GM23338 (cell line): Measurements from ENCODE around the gene SSTR3. TPM values are rescaled to one million over a fixed set of nuclear protein-coding genes. Genes with fewer than 3 reads are reported as not detected.

Experiments
- ATAC-seq: fragments of 200-7000 bp; cut with Tn5 transposase; 3 replicates; pipeline ENCODE4 v1.9.1; 2020
- DNase-seq: peaks from one replicate; pipeline ENCODE4 v3.0.0-alpha.2; 2015; ENCODE audit warnings: low spot score
- H2AFZ ChIP-seq: fragments of 200-600 bp; sonication (generic); 2 replicates; pipeline ENCODE4 v1.8.0; 2016; ENCODE audit warnings: antibody characterized with exemption, mild to moderate bottlenecking, moderate library complexity
- H3F3A ChIP-seq: fragments of 200-600 bp; sonication (generic); replicated peaks from 2 replicates; pipeline ENCODE4 v1.8.0; 2017; ENCODE audit warnings: antibody characterized with exemption, mixed run types, low read depth
- H3K27ac ChIP-seq: fragments of 200-600 bp; sonication (generic); 2 replicates; pipeline ENCODE4 v1.6.1; 2016; ENCODE audit warnings: low read depth
- H3K27me3 ChIP-seq: fragments of 200-600 bp; sonication (generic); 2 replicates; pipeline ENCODE4 v1.8.0; 2016; ENCODE audit warnings: mild to moderate bottlenecking, mixed run types, moderate library complexity; ENCODE audit not compliant: insufficient read depth
- H3K36me3 ChIP-seq: fragments of 200-600 bp; sonication (generic); 2 replicates; pipeline ENCODE4 v1.8.0; 2016; ENCODE audit warnings: mild to moderate bottlenecking; ENCODE audit not compliant: insufficient read depth
- H3K4me1 ChIP-seq: fragments of 200-600 bp; sonication (generic); 2 replicates; pipeline ENCODE4 v1.8.0; 2016; ENCODE audit warnings: mild to moderate bottlenecking, moderate library complexity; ENCODE audit not compliant: insufficient read depth
- H3K4me2 ChIP-seq: fragments of 200-600 bp; sonication (generic); 2 replicates; pipeline ENCODE4 v1.7.1; 2017; ENCODE audit warnings: mixed run types
- H3K4me3 ChIP-seq: fragments of 200-600 bp; sonication (generic); 2 replicates; pipeline ENCODE4 v1.6.1; 2016; ENCODE audit warnings: mixed run types
- H3K79me2 ChIP-seq: fragments of 200-600 bp; sonication (generic); replicated peaks from 2 replicates; pipeline ENCODE4 v1.8.0; 2017; ENCODE audit warnings: mild to moderate bottlenecking; ENCODE audit not compliant: insufficient read depth
- H3K9me2 ChIP-seq: fragments of 200-600 bp; sonication (generic); 2 replicates; pipeline ENCODE4 v1.8.0; 2017; ENCODE audit not compliant: insufficient read depth
- H4K20me1 ChIP-seq: fragments of 200-600 bp; sonication (generic); replicated peaks from 2 replicates; pipeline ENCODE4 v1.8.0; 2017; ENCODE audit warnings: mild to moderate bottlenecking; ENCODE audit not compliant: insufficient read depth
- H3K27ac Mint-ChIP-seq: 2 replicates; pipeline ENCODE4 v1.8.0; 2020; ENCODE audit warnings: inconsistent platforms, mild to moderate bottlenecking, moderate library complexity, mixed read lengths
- H3K27me3 Mint-ChIP-seq: 3 replicates; pipeline ENCODE4 v1.8.0; 2022; ENCODE audit warnings: low read depth, mild to moderate bottlenecking, moderate library complexity, mixed read lengths, inconsistent platforms; ENCODE audit not compliant: insufficient read depth, poor library complexity
- H3K36me3 Mint-ChIP-seq: 3 replicates; pipeline ENCODE4 v1.8.0; 2021; ENCODE audit warnings: low read depth, mild to moderate bottlenecking, inconsistent platforms, moderate library complexity, mixed read lengths
- H3K4me1 Mint-ChIP-seq: 3 replicates; pipeline ENCODE4 v1.8.0; 2020; ENCODE audit warnings: mild to moderate bottlenecking, inconsistent platforms, mixed read lengths
- H3K4me3 Mint-ChIP-seq: 3 replicates; pipeline ENCODE4 v1.8.0; 2021; ENCODE audit warnings: moderate library complexity, mild to moderate bottlenecking, inconsistent platforms, mixed read lengths
- H3K9me3 Mint-ChIP-seq: 3 replicates; pipeline ENCODE4 v1.8.0; 2020; ENCODE audit warnings: moderate library complexity, mild to moderate bottlenecking, inconsistent platforms, mixed read lengths
- ETS1 ChIP-seq: IDR thresholded peaks from 2 replicates; pipeline ENCODE4 v1.6.1; 2016; ENCODE audit warnings: antibody characterized with exemption
- EZH2phosphoT487 ChIP-seq: fragments of 200-600 bp; sonication (generic); IDR thresholded peaks from one replicate; pipeline ENCODE4 v1.8.1; 2018; ENCODE audit warnings: antibody characterized with exemption; ENCODE audit not compliant: unreplicated experiment
- NANOG ChIP-seq: IDR thresholded peaks from 2 replicates; pipeline ENCODE4 v1.6.1; 2016; ENCODE audit warnings: antibody characterized with exemption, borderline replicate concordance
- POLR2AphosphoS5 ChIP-seq: IDR thresholded peaks from 2 replicates; pipeline ENCODE4 v1.6.1; 2016; ENCODE audit warnings: antibody characterized with exemption, low read depth
- REST ChIP-seq: IDR thresholded peaks from one replicate; pipeline ENCODE4 v1.6.1; 2018; ENCODE audit warnings: antibody characterized with exemption; ENCODE audit not compliant: unreplicated experiment
- ZNF331 ChIP-seq: fragments of 250-450 bp; sonication (Bioruptor Pico); IDR thresholded peaks from 2 replicates; pipeline ENCODE4 v1.5.0; 2020; ENCODE audit warnings: low read depth, mild to moderate bottlenecking, moderate library complexity
- polyA plus RNA-seq: library from polyadenylated mRNA; unstranded; fragments of >200 nt; fragmentation: Nextera tagmentation; extraction: Ambion mirVana; gene quantifications from 2 replicates; pipeline ENCODE4 v1.2.1, GENCODE V29; 2016
- total RNA-seq: library from RNA; depleted of rRNA; stranded (reverse); fragments of >200 nt; shearing (Covaris generic); gene quantifications from 2 replicates; pipeline ENCODE4 v1.2.3, GENCODE V29; 2014
- TF ChIP-seq, protein P1 (sequence below): fragments of 250-450 bp; sonication (Bioruptor Pico); IDR thresholded peaks from 2 replicates; pipeline ENCODE4 v1.5.0; 2020; ENCODE audit warnings: mild to moderate bottlenecking, moderate library complexity

The SSTR3 gene
- total and polyA plus RNA-seq, 2 experiments from 2014 or later: 0.66 TPM; not detected in 1

- H3K36me3 Mint-ChIP-seq: no peaks in the 10 kb centered on the region
Observed at GRCh38 chr22:37210041-37210803, 2.1 kb downstream of the SSTR3 start.

More at GRCh38 chr22:37210041-37210803, 2.1 kb downstream of the SSTR3 start:
- Histone ChIP-seq H4K20me1 (no peaks in the 10 kb centered on the region), H3K4me1 (peaks cover 11% of the 10 kb centered on the region; the same call in 1 of the 2 replicates), H2AFZ (no peak overlapping the region), H3K9me2 (no peaks in the 10 kb centered on the region), H3K27ac (no peak overlapping the region), H3K79me2 (no peaks in the 10 kb centered on the region), H3K36me3 (no peaks in the 10 kb centered on the region), H3K4me2 (no peak overlapping the region), H3F3A (no peaks in the 10 kb centered on the region), H3K27me3 (no peaks in the 10 kb centered on the region), H3K4me3 (no peak overlapping the region)
- DNase-seq (no peak), ATAC-seq (no peak)
- no peak for TF ChIP-seq NANOG
- TF ChIP-seq, protein P1, sequence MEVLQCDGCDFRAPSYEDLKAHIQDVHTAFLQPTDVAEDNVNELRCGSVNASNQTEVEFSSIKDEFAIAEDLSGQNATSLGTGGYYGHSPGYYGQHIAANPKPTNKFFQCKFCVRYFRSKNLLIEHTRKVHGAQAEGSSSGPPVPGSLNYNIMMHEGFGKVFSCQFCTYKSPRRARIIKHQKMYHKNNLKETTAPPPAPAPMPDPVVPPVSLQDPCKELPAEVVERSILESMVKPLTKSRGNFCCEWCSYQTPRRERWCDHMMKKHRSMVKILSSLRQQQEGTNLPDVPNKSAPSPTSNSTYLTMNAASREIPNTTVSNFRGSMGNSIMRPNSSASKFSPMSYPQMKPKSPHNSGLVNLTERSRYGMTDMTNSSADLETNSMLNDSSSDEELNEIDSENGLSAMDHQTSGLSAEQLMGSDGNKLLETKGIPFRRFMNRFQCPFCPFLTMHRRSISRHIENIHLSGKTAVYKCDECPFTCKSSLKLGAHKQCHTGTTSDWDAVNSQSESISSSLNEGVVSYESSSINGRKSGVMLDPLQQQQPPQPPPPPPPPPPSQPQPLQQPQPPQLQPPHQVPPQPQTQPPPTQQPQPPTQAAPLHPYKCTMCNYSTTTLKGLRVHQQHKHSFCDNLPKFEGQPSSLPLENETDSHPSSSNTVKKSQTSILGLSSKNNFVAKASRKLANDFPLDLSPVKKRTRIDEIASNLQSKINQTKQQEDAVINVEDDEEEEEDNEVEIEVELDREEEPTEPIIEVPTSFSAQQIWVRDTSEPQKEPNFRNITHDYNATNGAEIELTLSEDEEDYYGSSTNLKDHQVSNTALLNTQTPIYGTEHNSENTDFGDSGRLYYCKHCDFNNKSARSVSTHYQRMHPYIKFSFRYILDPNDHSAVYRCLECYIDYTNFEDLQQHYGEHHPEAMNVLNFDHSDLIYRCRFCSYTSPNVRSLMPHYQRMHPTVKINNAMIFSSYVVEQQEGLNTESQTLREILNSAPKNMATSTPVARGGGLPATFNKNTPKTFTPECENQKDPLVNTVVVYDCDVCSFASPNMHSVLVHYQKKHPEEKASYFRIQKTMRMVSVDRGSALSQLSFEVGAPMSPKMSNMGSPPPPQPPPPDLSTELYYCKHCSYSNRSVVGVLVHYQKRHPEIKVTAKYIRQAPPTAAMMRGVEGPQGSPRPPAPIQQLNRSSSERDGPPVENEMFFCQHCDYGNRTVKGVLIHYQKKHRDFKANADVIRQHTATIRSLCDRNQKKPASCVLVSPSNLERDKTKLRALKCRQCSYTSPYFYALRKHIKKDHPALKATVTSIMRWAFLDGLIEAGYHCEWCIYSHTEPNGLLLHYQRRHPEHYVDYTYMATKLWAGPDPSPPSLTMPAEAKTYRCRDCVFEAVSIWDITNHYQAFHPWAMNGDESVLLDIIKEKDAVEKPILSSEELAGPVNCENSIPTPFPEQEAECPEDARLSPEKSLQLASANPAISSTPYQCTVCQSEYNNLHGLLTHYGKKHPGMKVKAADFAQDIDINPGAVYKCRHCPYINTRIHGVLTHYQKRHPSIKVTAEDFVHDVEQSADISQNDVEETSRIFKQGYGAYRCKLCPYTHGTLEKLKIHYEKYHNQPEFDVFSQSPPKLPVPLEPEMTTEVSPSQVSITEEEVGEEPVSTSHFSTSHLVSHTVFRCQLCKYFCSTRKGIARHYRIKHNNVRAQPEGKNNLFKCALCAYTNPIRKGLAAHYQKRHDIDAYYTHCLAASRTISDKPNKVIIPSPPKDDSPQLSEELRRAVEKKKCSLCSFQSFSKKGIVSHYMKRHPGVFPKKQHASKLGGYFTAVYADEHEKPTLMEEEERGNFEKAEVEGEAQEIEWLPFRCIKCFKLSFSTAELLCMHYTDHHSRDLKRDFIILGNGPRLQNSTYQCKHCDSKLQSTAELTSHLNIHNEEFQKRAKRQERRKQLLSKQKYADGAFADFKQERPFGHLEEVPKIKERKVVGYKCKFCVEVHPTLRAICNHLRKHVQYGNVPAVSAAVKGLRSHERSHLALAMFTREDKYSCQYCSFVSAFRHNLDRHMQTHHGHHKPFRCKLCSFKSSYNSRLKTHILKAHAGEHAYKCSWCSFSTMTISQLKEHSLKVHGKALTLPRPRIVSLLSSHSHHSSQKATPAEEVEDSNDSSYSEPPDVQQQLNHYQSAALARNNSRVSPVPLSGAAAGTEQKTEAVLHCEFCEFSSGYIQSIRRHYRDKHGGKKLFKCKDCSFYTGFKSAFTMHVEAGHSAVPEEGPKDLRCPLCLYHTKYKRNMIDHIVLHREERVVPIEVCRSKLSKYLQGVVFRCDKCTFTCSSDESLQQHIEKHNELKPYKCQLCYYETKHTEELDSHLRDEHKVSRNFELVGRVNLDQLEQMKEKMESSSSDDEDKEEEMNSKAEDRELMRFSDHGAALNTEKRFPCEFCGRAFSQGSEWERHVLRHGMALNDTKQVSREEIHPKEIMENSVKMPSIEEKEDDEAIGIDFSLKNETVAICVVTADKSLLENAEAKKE (CRISPR knock-in tag): no peak
- TF ChIP-seq POLR2AphosphoS5: no peak
- no peak for TF ChIP-seq ETS1
- TF ChIP-seq ZNF331 (CRISPR knock-in tag): no peak
- no peak for TF ChIP-seq EZH2phosphoT487
- TF ChIP-seq REST: no peak
- no peaks in the 10 kb centered on the region for H3K9me3 Mint-ChIP-seq
- H3K4me3 Mint-ChIP-seq: no peak overlapping the region
- H3K4me1 Mint-ChIP-seq: peaks cover 15% of the 10 kb centered on the region
- no peak overlapping the region for H3K27ac Mint-ChIP-seq
- peaks cover 19% of the 10 kb centered on the region for H3K27me3 Mint-ChIP-seq
